HFFc6 (cell line): ENCODE data around the gene CYP26A1. TPM values are rescaled to one million over a fixed set of nuclear protein-coding genes. Genes with fewer than 3 reads are reported as not detected.

Experiments used
- DNase-seq: peaks from one replicate; pipeline ENCODE4 v3.0.0-alpha.2; 2018
- H3K27ac Mint-ChIP-seq: 2 replicates; pipeline ENCODE4 v1.8.0; 2020; ENCODE audit warnings: mild to moderate bottlenecking, mixed read lengths
- H3K27me3 Mint-ChIP-seq: 2 replicates; pipeline ENCODE4 v1.8.0; 2021; ENCODE audit warnings: mild to moderate bottlenecking, moderate library complexity, mixed read lengths; ENCODE audit not compliant: insufficient read depth
- H3K36me3 Mint-ChIP-seq: 2 replicates; pipeline ENCODE4 v1.8.0; 2021; ENCODE audit warnings: low read depth, mixed read lengths
- H3K4me1 Mint-ChIP-seq: 2 replicates; pipeline ENCODE4 v1.8.0; 2020; ENCODE audit warnings: low read depth, mixed read lengths
- H3K4me3 Mint-ChIP-seq: 2 replicates; pipeline ENCODE4 v1.8.0; 2020; ENCODE audit warnings: mild to moderate bottlenecking, moderate library complexity, mixed read lengths
- H3K9me3 Mint-ChIP-seq: 2 replicates; pipeline ENCODE4 v1.8.0; 2020; ENCODE audit warnings: mild to moderate bottlenecking, mixed read lengths
- total RNA-seq, 6 experiments: library from RNA; stranded (reverse); fragmentation: NEBNext Ultra II Directional; extraction: Animal tissue kit (Norgen Biotek cat#: 25700); gene quantifications; 2 replicates in 1 of 6; 3 replicates in 5 of 6; pipeline ENCODE4 v1.2.3, GENCODE V29; 2021
- TF ChIP-seq, protein P1 (sequence below): fragments of 200-600 bp; sonication (generic); IDR thresholded peaks from 2 replicates; pipeline ENCODE4 v1.5.0; 2021; ENCODE audit warnings: antibody characterized with exemption, mild to moderate bottlenecking

CYP26A1 gene
- total RNA-seq, 6 experiments from 2014 or later, result not detected

DNA sequence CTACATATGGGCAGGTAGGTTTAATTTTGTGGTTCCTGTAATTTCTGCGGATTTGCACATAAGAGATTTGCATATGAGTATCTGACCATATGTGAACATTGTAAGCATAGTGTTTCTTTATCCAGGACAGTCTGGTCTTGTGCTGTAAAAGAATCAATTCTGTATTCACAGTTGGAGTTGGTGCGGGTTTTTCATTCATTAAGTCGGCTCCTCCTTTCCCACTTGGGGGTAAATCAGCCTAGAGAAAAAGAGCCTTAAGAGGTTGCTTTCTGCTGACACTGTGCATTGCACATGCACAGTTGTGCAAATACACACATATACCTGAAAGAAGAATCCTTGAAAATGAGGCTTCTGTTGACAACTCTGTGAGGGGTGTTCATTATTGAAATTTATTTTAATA lies 19.2 kb upstream of the CYP26A1 start:
- TF ChIP-seq, protein P1, sequence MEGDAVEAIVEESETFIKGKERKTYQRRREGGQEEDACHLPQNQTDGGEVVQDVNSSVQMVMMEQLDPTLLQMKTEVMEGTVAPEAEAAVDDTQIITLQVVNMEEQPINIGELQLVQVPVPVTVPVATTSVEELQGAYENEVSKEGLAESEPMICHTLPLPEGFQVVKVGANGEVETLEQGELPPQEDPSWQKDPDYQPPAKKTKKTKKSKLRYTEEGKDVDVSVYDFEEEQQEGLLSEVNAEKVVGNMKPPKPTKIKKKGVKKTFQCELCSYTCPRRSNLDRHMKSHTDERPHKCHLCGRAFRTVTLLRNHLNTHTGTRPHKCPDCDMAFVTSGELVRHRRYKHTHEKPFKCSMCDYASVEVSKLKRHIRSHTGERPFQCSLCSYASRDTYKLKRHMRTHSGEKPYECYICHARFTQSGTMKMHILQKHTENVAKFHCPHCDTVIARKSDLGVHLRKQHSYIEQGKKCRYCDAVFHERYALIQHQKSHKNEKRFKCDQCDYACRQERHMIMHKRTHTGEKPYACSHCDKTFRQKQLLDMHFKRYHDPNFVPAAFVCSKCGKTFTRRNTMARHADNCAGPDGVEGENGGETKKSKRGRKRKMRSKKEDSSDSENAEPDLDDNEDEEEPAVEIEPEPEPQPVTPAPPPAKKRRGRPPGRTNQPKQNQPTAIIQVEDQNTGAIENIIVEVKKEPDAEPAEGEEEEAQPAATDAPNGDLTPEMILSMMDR, result no peak
- Mint-ChIP-seq H3K36me3 (no peaks in the 10 kb centered on the region), H3K4me3 (no peak overlapping the region), H3K4me1 (no peaks in the 10 kb centered on the region), H3K27ac (no peak overlapping the region), H3K9me3 (no peaks in the 10 kb centered on the region), H3K27me3 (no peaks in the 10 kb centered on the region)
- DNase-seq, result no peak

DNA sequence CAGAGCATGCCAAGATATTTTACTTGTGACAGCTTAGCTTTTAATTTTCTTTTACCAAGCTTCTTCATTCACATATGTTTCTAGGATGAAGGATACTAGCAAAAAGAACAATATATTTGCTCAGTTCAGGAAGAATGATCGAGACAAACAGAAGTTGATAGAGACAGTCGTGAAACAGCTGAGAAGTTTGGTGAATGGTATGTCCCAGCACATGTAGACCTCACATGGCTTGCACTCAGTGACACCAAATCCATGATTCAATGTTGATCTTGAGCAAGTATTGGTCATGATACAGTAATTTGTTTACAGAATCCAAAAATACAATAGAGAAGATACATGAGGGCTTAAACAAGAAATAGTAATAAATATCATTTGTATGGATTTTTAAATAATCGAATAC lies 15.6 kb upstream of the CYP26A1 start:
- Mint-ChIP-seq H3K27me3 (peaks cover 15% of the 10 kb centered on the region), H3K4me1 (peaks cover 17% of the 10 kb centered on the region), H3K36me3 (no peaks in the 10 kb centered on the region; the same call in 1 of the 2 replicates), H3K4me3 (no peak overlapping the region), H3K9me3 (no peaks in the 10 kb centered on the region), H3K27ac (no peak overlapping the region)
- TF ChIP-seq, protein P1, result no peak
- DNase-seq, result no peak

DNA sequence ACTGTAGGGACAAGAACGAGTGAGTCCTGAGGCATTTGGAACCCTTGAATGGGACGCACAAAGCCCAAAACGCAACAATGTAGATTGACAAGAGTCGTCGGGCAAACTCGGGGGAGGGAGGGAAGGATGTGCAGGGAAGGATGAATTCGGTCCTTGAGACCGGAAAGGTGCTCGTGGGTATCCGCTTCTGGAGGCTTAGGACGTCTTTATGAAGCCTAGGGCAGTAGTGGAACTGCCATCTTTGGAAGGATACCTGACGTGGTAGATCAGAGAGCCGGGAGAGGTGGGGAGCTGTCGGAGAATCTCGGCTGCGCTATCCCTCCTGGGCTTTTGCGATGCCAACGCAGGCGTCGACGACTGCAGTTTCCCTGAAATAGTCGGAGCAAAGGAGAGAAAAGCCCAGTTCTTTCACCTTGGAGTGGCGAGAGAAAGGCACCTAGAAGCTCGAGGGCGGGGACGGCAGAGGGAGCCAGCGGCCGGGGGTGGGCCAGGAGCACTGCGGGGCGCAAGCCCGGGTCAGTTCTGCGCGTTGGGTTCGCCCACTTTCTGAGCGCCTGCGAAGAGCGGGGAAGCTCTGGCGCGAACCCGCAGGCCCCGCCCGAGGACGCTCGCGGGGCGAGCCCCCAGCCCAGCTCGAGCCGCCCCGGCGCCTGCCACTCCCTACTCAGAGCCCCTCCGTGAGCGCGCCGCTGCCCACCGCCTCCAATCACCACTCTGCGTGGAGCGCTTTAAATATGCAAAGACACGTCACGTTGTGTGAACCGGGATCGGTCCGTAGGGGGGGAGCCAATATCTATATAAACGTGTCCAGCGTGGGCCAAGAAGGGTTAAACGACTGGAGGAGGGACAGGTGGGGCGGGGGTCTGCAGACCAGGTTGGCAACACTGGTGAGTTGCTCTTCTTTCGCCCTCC lies 13.5 kb upstream of the CYP26A1 start, which contains the start of gene CYP26C1:
CYP26C1 (plus strand) TSS at position 824 of the 912 bp plus-strand sequence. CDS start 466 bp downstream, outside the sequence.
- peak within 1 kb of the TSS; percentile 83 for H3K4me3 Mint-ChIP-seq
- no peak within 1 kb of the TSS for H3K27ac Mint-ChIP-seq
- peaks cover 24% of the 10 kb centered on the region for H3K4me1 Mint-ChIP-seq
- DNase-seq, result no peak
- peaks cover 27% of the 10 kb centered on the region for H3K27me3 Mint-ChIP-seq
- no peaks in the 10 kb centered on the region for H3K9me3 Mint-ChIP-seq
- TF ChIP-seq, protein P1, result no peak
- no peaks in the 10 kb centered on the region; the same call in 1 of the 2 replicates for H3K36me3 Mint-ChIP-seq

DNA sequence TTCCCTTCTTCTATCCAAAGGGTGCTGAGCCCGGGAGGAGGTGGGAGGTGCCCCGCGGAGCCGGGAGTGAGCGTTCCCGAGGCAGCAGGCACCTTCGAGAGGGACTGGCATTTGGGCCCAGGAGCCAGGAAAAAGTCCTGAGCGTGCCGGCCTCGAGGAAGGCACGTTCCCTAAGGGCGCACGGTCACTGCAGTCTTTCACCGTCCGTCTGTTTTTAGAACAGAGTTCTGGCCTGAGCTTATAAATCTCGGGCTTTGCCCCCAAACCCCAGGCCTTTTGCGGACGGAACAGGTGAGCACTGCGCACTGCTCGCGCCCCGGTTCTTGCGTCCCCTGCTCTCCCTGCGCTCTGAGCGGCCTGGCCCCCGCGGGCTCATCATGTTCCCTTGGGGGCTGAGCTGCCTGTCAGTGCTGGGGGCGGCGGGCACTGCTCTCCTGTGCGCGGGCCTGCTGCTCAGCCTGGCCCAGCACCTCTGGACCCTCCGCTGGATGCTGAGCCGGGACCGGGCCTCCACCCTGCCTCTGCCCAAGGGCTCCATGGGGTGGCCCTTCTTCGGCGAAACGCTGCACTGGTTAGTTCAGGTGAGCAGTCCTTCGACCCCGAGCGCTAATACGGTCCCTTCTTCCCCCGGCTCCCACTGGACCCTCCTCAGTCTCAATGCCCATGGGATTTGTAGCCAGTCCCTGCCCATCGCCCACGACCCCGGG lies 12.7 kb upstream of the CYP26A1 start:
- no peak overlapping the region for H3K27ac Mint-ChIP-seq
- H3K4me1 Mint-ChIP-seq, result peaks cover 24% of the 10 kb centered on the region
- TF ChIP-seq, protein P1, result no peak
- no peak overlapping the region for H3K4me3 Mint-ChIP-seq
- DNase-seq, result no peak
- H3K27me3 Mint-ChIP-seq, result peaks cover 33% of the 10 kb centered on the region
- H3K36me3 Mint-ChIP-seq, result no peaks in the 10 kb centered on the region; the same call in 1 of the 2 replicates
- no peaks in the 10 kb centered on the region for H3K9me3 Mint-ChIP-seq

DNA sequence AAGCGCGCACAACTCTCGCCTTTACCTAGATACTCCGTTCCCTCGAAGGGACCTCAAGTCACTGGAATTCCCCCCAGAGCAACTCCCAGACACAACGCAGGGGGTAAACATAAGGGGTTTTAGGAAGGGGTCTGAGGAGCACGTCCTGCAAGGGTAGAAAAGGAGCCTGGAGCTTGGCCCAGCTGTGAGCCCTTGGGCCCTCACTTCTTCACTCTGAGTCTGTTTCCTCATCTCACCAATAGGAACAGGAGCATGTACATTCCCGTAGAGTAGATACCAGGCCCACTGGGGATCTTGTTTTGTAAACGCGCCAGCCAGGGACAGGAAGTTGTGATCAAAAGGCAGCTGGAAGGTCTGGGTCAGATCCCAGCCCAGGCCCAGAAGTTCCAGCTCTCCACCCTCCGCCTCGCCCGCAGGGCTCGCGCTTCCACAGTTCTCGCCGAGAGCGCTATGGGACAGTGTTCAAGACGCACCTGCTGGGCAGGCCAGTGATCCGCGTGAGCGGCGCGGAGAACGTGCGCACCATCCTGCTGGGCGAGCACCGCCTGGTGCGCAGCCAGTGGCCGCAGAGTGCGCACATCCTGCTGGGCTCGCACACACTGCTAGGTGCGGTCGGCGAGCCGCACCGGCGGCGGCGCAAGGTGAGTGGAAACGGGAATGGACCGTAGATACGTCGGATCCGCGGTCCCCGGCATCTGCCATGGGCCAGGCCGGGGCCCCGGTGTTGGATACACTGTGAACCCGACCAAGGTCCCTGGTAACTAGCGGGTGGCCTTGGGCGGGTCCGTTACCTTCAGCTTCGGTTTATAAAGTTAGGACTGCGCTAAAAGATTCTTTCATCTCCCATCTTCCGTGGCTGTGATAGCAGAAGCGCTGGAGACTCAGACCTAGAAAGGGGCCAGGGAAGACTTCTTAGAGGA lies 11.8 kb upstream of the CYP26A1 start:
- Mint-ChIP-seq H3K4me3 (peak overlapping the region; percentile 83), H3K9me3 (no peaks in the 10 kb centered on the region), H3K27me3 (peaks cover 39% of the 10 kb centered on the region)

More for the DNA sequence above, 11.8 kb upstream of the CYP26A1 start:
- peaks cover 24% of the 10 kb centered on the region for H3K4me1 Mint-ChIP-seq
- no peak for DNase-seq
- H3K36me3 Mint-ChIP-seq, result no peaks in the 10 kb centered on the region; the same call in 1 of the 2 replicates
- no peak overlapping the region for H3K27ac Mint-ChIP-seq
- TF ChIP-seq, protein P1, result no peak
